ENCODE results near the gene PIMREG.

Gene PIMREG

DNA sequence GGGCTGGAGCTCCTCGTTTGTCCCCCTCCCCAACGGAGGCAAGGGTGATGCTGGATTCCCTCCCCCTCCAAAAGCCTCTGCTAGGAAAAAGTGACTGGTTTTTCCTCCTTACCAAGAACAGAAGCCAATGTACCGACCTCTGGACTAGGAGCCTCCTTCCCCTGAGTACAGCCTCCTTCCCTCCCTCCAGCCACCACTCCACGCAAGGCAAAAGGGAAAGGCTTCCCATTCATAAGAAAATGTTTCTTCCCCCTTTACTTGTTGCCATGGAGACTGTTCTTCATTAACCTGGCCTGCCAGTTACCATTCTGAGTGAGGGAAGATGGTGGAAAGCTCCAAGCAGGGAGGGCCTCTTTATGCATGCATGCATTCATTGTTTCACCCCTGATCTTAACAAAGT lies 4.3 kb upstream of the PIMREG start:
- DNase-seq, result peak; percentile 15

DNA sequence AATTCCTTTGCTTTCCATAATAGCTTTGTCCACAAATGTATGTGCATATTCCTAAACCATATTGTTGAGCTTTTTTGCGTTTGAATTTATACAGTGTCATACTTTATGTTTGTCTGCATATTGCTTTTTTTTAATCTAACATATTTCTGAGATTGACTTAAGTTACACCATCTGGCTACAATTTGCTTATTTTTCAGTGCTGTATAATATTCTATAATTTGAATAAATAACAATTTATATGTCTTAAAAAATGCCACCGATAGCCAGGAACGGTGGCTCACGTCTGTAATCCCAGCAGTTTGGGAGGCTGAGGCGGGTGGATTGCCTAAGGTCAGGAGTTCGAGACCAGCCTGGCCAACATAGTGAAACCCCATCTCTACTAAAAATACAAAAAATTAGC lies 1.5 kb upstream of the PIMREG start:
- no peak for DNase-seq

DNA sequence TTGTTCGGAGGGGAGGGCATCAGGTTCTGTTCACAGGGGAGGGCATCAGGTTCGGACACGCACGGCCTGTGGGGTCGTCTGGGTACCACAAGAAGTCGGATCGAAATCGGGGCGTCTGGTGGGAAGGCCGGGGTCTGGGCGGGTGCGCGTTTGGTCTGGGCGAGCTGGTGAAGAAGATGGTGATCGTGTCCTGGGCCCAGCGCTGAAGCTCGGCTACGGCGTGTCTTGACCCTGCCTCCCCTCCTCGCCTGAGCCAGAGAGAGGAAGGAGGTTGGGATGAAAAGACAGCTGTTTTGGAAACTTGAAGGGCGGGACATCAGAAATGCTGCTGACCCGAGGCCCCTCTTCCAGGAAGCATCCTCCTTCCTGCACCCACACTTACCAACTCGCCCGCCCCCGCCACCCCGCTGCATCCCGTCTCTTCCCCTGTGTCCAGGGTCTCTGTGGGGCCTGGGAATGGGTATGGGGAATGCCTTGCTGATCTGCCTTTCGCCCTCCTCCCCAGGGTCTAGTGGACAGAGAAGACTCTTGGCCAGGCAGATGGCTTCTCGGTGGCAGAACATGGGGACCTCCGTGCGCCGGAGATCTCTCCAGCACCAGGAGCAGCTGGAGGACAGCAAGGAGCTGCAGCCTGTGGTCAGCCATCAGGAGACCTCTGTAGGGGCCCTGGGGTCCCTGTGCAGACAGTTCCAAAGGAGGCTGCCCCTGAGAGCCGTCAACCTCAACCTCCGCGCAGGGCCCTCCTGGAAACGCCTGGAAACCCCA lies 498 bp downstream of the PIMREG start:
- DNase-seq, result no peak

DNA sequence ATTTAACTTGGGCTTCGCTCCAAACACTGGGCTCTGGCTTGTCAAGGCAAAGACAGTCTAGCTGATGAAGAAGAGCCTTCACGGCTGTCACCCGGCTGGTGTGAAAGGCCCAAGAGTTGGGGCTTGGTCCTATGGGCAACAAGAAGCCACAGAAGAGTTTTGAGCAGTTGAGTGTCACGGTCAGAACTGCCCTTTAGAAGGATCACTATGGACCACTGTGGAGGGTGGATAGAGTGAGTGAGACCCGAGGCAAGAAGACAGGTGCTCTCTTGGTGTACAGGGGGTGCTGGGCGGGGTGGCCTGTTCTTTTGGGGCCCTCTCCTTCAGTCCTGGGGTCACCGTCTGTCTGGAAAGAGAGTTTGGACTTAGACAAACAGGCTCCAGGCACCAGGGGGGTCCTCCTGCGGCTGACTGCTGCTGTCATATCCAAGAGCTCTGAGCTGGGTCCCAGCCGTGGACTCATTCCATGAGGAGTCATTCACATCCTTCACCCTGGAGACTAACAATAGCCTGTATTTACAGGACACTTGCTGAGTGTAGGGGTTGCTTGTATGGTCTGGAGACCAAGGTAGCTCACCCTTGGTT lies 2.4 kb downstream of the PIMREG start:
- DNase-seq, result no peak

DNA sequence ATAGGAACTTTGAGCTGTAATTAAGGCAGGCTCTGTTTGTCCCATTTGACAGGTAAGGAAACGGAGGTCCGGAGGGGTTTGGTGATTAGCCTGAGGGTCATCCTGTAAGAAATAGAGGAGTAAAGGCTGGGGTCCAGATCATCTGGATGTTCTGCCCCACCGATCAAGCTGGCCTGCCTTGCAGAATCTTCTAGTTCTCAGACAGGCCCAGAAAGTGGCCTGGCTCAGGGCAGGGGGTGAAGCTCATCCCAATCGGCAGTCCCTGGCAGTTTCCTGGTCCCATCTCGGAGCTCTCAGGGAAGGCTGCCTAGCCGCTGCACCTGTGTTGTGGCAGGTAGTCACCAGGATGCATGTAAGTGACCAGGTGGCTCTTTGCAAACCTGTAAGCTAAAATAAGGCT lies 4.2 kb downstream of the PIMREG start:
- no peak for DNase-seq

DNA sequence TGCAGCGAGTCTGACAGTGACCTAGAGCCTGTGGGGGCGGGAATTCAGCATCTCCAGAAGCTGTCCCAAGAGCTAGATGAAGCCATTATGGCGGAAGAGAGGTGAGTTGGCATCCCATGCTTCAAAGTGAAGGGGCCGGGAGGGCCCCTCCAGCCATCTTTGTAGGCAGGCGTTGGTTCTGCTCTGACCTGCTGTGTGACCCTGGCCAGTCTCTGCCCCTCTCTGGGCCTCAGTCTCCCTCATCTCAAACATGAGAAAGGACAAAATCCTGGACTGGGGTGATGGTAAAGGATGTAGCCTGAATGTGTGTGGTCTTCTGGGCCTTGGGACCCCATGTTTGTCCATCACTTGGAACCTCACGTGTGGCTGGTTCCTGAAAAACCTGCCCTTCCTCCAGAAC lies 5.1 kb downstream of the PIMREG start:
- no peak for DNase-seq

DNA sequence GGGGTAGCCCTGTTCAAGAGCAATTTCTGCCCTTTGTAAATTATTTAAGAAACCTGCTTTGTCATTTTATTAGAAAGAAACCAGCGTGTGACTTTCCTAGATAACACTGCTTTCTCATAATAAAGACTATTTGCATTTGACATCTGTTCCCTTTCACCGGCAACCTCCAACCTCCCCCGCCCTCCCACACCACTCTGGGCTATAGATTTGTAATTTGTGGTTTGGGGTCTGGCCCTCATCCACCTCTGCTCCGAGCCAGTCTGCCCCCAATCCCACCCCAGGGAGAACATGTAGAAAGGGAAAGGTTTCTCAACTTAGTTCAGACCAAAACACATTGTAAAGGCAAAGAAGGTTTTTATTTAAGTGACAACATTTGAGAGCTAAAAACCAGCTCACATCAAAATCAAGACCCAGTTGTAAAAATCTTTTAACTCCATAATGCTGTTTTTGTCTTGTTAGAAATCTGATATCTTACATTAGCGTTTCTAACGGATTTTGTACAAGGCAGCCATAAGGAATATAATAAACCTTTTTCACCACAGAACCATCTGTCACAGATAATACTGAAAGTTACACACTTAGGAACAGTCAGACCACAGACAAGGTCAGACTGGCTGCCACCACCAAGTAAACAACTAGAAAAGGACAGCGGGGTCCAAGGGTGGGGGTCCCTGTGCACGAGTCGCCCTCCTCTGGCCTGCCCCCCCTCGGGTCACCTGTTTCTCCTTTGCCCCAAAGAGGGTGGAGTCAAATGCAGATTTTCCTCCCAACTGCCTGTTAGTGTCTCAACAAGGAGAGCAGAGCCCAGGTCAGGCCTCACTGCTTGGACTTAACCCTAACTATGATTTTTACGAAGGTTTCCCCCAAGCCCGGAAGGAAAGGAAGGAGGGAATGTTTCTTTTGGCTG lies 6.9 kb downstream of the PIMREG start:
- DNase-seq, result no peak

DNA sequence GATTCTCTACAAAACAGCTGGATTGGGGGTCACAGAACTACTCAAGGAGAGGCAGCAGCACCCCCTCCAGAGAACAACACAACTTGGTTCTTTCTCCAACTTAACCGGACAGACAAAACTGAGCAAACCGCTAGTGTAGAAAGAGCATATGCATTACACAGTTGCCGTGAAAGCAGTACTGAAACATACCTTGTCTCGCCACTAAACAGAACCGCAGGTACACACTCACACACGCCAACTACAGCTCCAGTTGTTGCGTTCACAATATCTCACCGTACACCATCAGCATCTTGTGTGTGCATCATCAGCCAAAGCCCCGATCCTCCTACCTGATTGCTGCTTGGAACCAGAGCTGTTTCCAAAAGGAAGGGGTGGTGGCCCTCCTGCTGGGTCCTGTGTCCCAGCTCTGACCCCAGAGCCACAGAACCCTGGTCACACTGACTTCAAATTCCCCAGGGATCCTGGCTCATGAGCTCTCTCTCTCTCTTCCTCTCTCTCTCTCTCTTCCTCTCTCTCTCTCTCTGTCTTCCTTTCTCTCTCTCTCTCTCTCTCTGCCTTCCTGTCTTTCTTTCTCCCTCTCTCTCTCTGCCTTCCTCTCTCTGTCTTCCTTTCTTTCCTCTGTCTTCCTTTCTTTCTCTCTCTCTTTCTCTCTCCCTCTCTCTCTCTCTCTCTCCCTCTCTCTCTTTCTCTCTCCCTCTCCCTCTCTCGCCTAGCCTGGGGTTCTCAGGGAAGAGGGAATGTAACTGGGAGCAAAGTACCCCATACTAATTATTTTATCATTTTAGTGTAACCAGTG lies 8.4 kb downstream of the PIMREG start:
- no peak for DNase-seq

DNA sequence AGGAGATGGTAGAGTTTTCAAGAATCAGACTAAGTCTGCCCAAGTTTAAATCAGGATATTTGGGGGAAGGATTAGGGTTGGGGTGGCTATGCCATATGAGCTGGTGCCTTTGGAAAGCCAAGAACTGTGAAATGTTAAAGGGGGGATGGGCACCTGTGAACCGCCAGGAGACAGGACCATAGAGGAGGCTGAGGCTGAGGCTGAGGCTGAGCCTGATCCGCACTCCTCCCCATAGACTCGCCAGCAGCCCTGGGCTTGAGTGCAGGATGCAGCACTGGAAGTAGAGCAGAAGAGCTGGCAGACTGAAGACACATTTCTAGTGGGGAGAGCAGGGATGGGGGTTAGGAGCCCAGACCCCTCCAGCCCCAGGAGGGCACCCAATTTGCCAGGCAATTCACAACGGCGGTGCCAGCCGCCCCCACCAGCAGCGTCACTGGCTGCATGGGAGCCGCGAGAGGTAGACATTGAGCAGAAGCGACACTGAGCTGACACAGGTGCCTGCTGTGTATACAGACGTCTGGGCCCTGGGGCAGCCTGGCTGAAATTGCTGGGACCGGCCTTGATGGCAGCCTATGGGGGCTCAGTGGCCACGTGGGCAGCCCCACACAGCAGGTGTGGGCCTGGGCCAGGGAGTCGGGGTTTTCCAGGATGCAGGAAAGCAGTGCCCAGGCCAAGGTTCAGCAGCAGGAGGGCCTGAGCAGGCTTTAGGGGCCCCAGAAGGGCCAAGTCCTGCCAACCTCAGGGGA lies 9.2 kb downstream of the PIMREG start:
- no peak for DNase-seq

DNA sequence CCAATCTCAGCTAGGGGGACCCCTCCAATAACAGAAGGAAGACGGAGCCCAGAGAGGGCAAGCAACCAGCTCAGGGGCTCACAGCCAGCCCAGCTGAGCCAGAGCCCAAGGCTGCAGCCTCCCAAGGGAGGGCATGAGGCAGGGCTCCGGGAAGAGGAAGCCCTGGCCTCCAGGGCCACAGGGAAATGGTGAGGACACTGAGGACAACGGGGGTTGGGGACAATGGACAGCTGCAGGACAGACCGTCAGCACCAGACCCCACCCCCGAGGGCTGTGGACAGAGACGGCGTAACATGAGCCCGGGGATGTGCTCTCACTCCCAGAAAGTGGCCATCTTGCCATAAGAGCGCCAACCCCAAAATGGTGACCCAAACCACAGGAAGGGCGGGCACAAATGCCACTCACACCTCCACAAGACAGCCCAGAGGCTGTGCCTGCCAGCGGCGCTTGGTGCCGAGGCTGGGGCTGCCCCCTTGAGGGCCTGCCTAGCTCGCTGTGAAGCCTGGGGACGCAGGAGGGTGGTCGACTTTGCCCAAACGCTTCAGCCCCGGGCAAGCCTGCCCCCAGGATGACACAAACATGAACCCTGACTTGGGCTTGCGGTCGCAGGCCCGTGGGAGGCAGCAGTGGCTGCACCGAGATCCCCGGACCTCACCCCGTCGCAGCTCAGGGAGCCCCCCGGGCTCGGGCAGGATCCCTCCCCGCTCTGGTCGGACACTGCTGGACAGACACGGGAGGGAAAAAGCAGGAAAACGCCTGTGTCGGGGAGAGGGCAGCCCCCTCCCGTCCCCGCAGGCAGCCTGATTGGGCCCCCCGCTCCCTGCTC lies 10.5 kb downstream of the PIMREG start:
- DNase-seq, result no peak

DNA sequence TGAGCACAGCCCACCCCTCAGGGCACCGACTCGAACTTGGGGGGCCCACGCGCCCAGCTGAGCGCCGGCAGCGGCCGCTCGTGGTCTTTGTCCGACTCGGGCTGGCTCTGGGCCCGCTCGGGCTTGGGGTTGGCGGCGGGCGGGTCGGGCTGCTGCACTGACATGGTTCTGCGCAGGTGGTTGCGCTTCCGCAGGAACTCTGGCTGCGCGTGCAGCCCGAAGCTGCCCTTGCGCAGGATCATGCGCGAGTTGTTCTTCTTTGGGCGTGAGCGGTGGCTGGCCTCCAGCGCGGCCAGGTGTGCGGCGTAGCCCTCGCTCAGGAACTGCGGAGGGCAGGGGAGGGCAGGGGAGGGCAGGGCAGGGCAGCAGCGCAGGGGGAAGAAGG lies 11.1 kb downstream of the PIMREG start:
- DNase-seq, result no peak

DNA sequence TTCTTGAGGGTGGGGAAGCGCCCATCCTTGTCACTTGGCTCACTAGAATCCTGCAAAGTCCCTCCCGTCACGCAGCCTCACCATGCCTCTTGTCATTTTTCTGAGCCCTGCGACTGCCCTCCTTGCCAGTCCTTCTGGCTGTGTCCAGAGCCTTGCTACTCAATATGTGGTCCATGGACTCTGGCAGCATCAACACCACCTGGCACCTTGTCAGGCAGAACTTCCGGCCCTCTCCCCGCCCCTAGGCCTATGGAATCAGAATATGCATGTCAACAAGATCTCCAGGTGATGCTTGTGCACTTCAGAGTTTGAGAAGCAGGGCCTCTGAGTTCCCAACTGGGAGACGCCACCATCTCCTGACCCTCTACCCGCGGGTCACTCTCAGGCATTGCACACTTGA lies 12.1 kb downstream of the PIMREG start:
- DNase-seq, result no peak

DNA sequence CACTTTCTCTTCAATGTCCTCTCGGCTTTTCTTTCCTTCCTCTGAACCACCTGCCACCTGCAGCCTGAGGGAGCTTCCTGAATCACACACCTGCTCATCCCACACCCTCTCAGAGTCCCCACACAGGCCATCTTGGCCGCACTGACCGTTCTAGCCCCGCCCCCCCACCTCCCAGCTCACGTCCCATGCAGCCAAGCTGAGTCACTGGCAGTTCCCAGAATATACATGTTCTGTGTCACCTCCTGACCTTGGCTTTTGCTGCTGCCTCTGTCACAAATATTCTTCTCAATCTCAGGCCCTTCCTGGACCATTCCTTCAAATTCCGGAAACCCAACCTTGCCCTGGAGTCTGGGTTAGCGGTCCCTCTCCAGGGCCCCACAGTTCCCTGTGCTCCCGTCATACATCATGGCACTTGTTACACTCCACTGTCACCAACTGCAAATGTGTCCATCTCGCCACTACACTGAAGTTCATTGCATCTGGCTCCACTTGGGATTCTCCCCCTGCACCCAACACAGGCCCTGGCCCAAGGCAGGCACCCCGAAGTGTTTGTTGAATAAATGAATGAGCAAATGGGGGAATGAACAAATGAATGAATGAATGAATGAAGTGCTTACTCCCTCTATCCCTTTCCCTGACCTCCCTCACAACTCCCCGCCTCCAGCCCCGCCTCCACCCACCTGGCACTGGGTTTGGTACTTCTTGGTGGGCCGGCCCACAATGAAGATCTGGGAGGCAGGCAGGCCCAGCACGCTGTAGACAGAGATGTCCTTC lies 12.8 kb downstream of the PIMREG start:
- no peak for DNase-seq

DNA sequence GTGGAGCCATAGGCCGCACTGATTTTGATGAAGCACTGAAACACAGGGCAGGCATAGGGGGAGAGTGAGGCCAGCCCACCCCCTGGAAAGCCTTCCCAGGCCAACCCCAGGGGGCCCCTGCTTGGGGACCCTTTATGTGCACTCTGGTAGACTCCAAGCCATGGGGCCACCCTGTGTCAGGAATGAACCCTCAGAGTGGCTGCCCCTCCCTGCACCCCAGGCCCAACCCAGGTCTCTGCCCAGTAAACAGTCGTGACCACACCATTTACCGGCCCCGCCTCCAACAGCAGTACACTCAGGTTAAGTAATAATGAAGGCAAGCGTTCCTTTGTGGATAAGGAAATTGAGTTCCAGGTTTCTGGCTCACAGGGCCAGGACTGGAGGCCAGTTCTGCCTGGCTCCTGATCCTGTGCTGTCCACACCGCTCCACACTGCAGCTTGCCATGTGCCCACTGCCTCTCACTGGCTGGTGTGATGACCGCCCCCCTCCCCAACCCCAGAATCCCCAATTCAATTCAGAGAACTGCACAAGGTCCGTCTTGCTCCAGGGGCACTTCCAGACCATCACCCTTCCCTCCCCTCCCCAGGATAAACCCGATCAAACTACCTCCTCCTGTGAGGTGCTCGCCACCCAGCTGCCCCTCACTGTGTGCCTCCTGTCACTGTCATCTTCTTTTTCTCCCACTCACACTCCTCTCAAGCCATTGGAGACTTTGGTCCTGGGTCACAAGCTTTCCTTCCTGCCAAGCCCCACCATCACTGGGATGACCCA lies 13.6 kb downstream of the PIMREG start:
- no peak for DNase-seq

DNA sequence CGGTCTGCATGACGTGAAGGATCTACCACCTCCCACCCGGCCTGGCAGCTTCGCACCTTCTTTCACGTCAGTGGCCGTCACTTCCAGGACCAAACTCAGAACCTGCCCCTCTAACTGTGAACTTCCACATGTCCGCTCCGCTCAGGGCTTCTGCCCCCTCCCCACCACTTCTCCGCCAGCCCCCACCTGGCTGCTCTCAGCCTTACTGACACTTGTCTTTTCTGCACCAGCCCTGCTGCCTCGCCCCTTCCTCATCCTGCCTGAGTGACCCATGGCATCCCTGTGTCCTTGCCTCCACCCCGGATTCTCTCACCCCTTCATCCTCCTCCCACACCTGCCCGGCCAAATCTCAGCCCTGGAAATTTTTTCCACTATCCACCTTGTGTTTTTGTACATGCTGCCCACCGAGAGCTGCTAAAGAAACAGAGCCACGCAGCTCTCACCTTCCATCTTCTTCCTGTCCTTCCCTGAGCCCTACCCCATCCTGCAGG lies 14.2 kb downstream of the PIMREG start:
- DNase-seq, result no peak

DNA sequence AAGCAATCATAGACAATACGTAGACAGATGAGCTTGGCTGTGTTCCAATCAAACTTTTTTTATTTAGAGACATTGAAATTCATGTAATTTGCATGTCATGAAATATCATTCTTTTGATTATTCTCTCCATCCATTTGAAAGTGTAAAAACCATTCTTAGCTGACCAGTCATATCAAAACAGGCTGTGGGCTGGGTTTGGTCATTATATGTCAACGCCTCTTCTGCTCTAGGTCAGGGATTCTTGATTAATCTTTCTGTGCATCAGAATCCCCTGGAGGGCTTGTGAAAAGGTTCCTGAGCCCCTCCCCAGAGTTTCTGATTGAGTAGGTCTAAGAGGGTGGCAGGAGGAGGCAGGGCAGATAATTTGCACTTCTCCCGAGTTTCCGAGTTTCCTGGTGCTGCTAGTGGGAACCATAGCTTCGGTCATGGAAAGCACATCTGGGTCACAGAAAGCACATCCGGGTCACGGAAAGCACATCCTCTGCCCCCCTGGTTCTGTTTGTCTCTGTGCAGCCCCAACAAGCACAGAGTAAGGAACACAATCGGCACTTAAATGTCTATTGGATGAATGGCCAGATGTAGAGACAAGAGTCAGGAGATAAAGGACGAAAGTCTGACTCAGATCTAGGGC lies 16.4 kb downstream of the PIMREG start:
- DNase-seq, result no peak

DNA sequence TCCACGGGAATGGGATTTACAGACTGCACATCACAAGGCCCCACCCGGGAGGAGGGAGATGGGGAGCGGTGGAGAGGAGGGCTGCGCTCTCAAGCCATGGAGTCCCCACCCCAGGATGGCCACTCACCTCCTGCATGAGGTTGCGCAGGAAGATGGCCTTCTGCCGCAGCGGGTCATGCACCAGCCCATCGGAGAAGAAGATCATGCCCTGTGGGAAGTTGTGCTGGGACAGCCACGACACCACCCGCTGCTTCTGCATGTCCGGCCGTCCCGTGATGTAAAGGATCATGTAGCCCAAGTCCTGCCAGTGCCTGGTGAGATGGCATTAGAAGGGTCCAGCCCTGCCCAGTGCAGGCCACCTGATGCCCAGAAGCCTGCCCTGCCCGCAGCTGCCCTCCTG lies 17.0 kb downstream of the PIMREG start:
- DNase-seq, result no peak

DNA sequence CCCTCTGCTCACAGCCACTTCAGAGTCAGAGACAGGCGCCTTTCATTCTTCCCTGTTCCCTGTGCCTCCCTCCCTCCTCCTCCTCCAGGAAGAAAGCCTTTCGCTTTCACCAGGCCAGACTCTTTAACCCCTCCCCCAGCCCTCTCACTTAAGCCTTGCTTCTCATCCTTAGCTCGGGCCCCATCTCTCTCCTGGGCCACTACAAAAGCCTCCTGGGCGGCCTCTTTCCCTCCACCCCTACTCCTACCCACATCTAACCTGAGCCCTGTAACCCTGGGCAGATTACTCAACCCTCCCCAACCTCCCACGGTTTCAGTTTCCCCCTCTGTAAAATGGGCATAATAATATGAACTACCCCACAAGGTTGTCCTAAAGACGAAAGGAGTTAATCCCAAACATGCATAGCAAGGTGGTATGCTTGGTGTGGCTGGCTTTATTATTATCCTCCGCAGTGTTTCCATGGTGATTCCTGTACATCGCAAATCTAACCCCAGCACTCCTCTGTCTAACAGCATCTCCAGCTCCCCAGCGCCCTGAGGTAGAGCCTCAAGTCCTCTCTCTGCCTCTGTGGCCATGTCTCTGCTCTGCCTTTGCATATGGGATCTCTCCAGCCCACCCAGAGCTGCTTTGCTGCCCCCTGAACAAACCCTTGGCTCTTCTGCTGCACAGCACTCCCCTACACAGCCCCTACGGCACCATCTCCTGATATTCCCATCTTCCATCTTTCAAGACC lies 17.7 kb downstream of the PIMREG start:
- no peak for DNase-seq

Measured in NCI-H1436 treated with DMSO at 0.1 percent for 48 hours (cell line).